ENCODE measurements around the gene TMEM179. TPM values are rescaled to one million over a fixed set of nuclear protein-coding genes. Genes with fewer than 3 reads are reported as not detected.

The TMEM179 gene
- total and polyA plus RNA-seq, 2 of the 8 experiments (the other 6 are each of a cell fraction or from before 2014, with no cell fraction given): 2.9 to 4.0 TPM

DNA sequence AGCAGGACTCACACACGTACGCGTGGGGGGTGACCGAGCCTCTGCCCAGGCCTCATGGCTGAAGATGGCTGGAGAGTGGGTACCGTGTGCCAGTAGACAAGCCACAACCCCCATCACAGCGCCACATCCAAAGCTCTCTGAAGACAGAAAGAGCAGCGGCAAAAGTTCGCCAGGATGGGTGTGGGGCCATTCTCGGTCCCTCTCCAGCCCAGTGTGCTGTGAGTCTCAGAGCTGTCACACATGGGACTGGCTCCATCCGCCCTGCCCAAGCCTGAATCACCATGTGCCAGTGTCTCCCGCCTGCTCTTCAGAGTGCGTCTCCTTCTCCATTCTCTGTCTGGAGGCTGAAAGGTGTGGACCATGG is 5.7 kb downstream of the TMEM179 start:
- H2BK20ac ChIP-seq (ENCODE audit: low read length): no peak overlapping the region
- H2AFZ ChIP-seq (ENCODE audit: low read length): no peak overlapping the region
- no peak overlapping the region for H3K4me2 ChIP-seq (ENCODE audit: insufficient read depth in 1 of 2, low read depth in 2 of 2, low read length in 2 of 2)
- peaks cover 0 to 2% (median under 1%) of the 10 kb centered on the region in 4 experiments; a peak in 2 of 7 replicates for H3K4me1 ChIP-seq (replicated peaks in 1 of 4; ENCODE audit: control insufficient read depth in 3 of 4, insufficient read depth in 4 of 4, low read length in 3 of 4)
- H3K56ac ChIP-seq (replicated peaks; ENCODE audit: insufficient read length, low read depth, low read length): no peak overlapping the region
- no peak overlapping the region for H2AK5ac ChIP-seq (ENCODE audit: low read depth, low read length)
- no peak overlapping the region for H2BK120ac ChIP-seq (replicated peaks; ENCODE audit: low read depth, low read length)
- no peak overlapping the region for H3K27ac ChIP-seq (ENCODE audit: low read depth, low read length)
- CTCF ChIA-PET (ENCODE audit: partially characterized antibody): interaction anchor here (1.5 to 1.6 kb wide), 2 partner anchors 19 to 35 kb away, joined by 3 to 5 read pairs; partner anchors contain the start of gene C14orf180
- DNase-seq (ENCODE audit: low read depth in 1 of 2, low spot score in 2 of 2) (no peak), FAIRE-seq (no peak)
- H2BK5ac ChIP-seq (ENCODE audit: low read depth, low read length): no peak overlapping the region
- no peak overlapping the region for H2BK15ac ChIP-seq (ENCODE audit: low read length)
- H3K14ac ChIP-seq (ENCODE audit: insufficient read length): no peak overlapping the region
- H3K36me3 ChIP-seq (ENCODE audit: control insufficient read depth in 2 of 4, insufficient read depth in 4 of 4, low read length in 3 of 4): no peaks in the 10 kb centered on the region
- H3K4me3 ChIP-seq (ENCODE audit: extremely low read depth in 1 of 4, insufficient read depth in 2 of 4, low read depth in 3 of 4, low read length in 4 of 4): no peak overlapping the region
- no peak overlapping the region for H4K8ac ChIP-seq (ENCODE audit: extremely low read depth, insufficient read depth, low read length)
- no peaks in the 10 kb centered on the region for H3K23me2 ChIP-seq (ENCODE audit: low read depth, low read length)
- no peaks in the 10 kb centered on the region for H4K20me1 ChIP-seq (replicated peaks in 1 of 2; ENCODE audit: control insufficient read depth in 1 of 2, insufficient read depth in 2 of 2, low read length in 2 of 2)
- no peak overlapping the region for H3K4ac ChIP-seq (replicated peaks; ENCODE audit: insufficient read length, low read depth, low read length)
- H3K79me2 ChIP-seq (ENCODE audit: control insufficient read depth in 1 of 2, insufficient read depth in 2 of 2, low read length in 2 of 2): no peaks in the 10 kb centered on the region
- no peaks in the 10 kb centered on the region for H3K9me3 ChIP-seq (ENCODE audit: insufficient read depth in 2 of 2, low read depth in 1 of 2, low read length in 1 of 2)
- no peak overlapping the region for H4K91ac ChIP-seq (replicated peaks; ENCODE audit: insufficient read length, low read length)
- POLR2A ChIA-PET (ENCODE audit: partially characterized antibody): no interaction called here
- no peak overlapping the region for H2BK12ac ChIP-seq (ENCODE audit: low read depth, low read length)
- H3K9ac ChIP-seq (replicated peaks in 1 of 4; ENCODE audit: extremely low read depth in 1 of 4, low read depth in 3 of 4, low read length in 3 of 4): no peak overlapping the region
- TF ChIP-seq TBP (IDR thresholded peaks at IDR 0.05; ENCODE audit: low read depth, low read length) (no peak), CBX8 (IDR thresholded peaks at IDR 0.05; ENCODE audit: borderline replicate concordance, low read depth, low read length) (no peak), CTBP2 (IDR thresholded peaks at IDR 0.05; ENCODE audit: borderline replicate concordance, insufficient read depth, insufficient read length, low read length) (no peak), CEBPB (IDR thresholded peaks at IDR 0.05; ENCODE audit: low read depth, low read length) (no peak)
- H4K5ac ChIP-seq (ENCODE audit: insufficient read length, low read depth, low read length): no peak overlapping the region
- H3K27me3 ChIP-seq (replicated peaks in 1 of 4; ENCODE audit: control insufficient read depth in 3 of 4, extremely low read depth in 1 of 4, insufficient read depth in 3 of 4, low read length in 3 of 4): peaks cover 0 to 4% (median 3%) of the 10 kb centered on the region in 4 experiments; a peak in 6 of 7 replicates
- no peak overlapping the region for H3K23ac ChIP-seq (ENCODE audit: insufficient read length)
- no peak overlapping the region for H3K18ac ChIP-seq (ENCODE audit: extremely low read depth, low read length)
- 95% methylated on average over 11 of the region's 12 CpGs; no CpG with 5 or more reads in 1 of the 2 experiments for WGBS, 2 experiments (ENCODE audit: extremely low coverage in 1 of 2, insufficient coverage in 1 of 2, insufficient read length in 1 of 2, insufficient replicate concordance in 2 of 2, low coverage in 1 of 2, low lambda C conversion rate in 2 of 2, missing lambda C conversion rate in 1 of 2)
- H3K79me1 ChIP-seq (ENCODE audit: low read depth, low read length): no peaks in the 10 kb centered on the region

Measured in H1 (cell line).